Activated T-cell treated with anti-CD3 and anti-CD28 coated beads for 48 hours (primary cell): Measurements from ENCODE around the gene CACNG5.
"Not testable (repeated sequence)": the region's sequence is repeated elsewhere in the genome, so short reads cannot be mapped to it uniquely, and the experiment has no call there.

Experiments
- DNase-seq: peaks from one replicate; pipeline ENCODE4 v3.0.0-alpha.2; 2020; ENCODE audit warnings: low read depth

Gene CACNG5

GRCh38 chr17:66849851-66850580 lies 15.1 kb downstream of the CACNG5 start:
- DNase-seq, result no peak

GRCh38 chr17:66850692-66851091 lies 15.8 kb downstream of the CACNG5 start:
- DNase-seq, result no peak

- peak; percentile 20 for DNase-seq
These were observed 20.3 kb downstream of the CACNG5 start for GRCh38 chr17:66855204-66855603.

GRCh38 chr17:66858226-66859083 lies 23.5 kb downstream of the CACNG5 start:
- no peak for DNase-seq

GRCh38 chr17:66859353-66859752 lies 24.4 kb downstream of the CACNG5 start:
- no peak for DNase-seq

- DNase-seq, result no peak
These were observed 25.3 kb downstream of the CACNG5 start for GRCh38 chr17:66860204-66860603.

- no peak for DNase-seq
These were observed 28.9 kb downstream of the CACNG5 start for GRCh38 chr17:66863820-66864219.

GRCh38 chr17:66865151-66865550 lies 30.2 kb downstream of the CACNG5 start:
- no peak for DNase-seq

- no peak for DNase-seq
These were observed 39.0 kb downstream of the CACNG5 start for GRCh38 chr17:66873962-66874361.

GRCh38 chr17:66884931-66885330 lies 50.0 kb downstream of the CACNG5 start:
- no peak for DNase-seq

- no peak for DNase-seq
These were observed 50.5 kb downstream of the CACNG5 start for GRCh38 chr17:66885417-66885816.

- no peak for DNase-seq
These were observed 54.7 kb downstream of the CACNG5 start for GRCh38 chr17:66889480-66890230.

GRCh38 chr17:66892246-66892645 lies 57.3 kb downstream of the CACNG5 start:
- no peak for DNase-seq

- DNase-seq, result no peak
These were observed 58.5 kb downstream of the CACNG5 start for GRCh38 chr17:66893382-66893781.

- DNase-seq, result no peak
These were observed 58.9 kb downstream of the CACNG5 start for GRCh38 chr17:66893863-66894262.

GRCh38 chr17:66897141-66897540 lies 62.2 kb downstream of the CACNG5 start:
- no peak for DNase-seq

- no peak for DNase-seq
These were observed 63.6 kb downstream of the CACNG5 start for GRCh38 chr17:66898536-66898935.

GRCh38 chr17:66900126-66901010 lies 65.5 kb downstream of the CACNG5 start:
- DNase-seq, result no peak

GRCh38 chr17:66903296-66903695 lies 68.4 kb downstream of the CACNG5 start:
- not testable (repeated sequence) for DNase-seq

- DNase-seq, result no peak
These were observed 68.9 kb downstream of the CACNG5 start for GRCh38 chr17:66903781-66904180.

GRCh38 chr17:66904760-66905624 lies 70.1 kb downstream of the CACNG5 start:
- DNase-seq, result no peak
